Neural cell (in vitro differentiated cells): ENCODE results near the gene DPP3.

Experiments used
- EP300 ChIP-seq: fragments of 450-650 bp; conservative IDR thresholded peaks from 2 replicates; pipeline ENCODE4 v1.6.1; 2014; ENCODE audit warnings: antibody characterized with exemption, mild to moderate bottlenecking, moderate library complexity; ENCODE audit not compliant: poor library complexity, severe bottlenecking
- EZH2 ChIP-seq: fragments of 200-600, 300-800 bp; shearing (Covaris generic), sonication (generic); IDR thresholded peaks from 2 replicates; pipeline ENCODE4 v1.6.1; 2014; ENCODE audit warnings: antibody characterized with exemption, low read length, borderline replicate concordance, mild to moderate bottlenecking; ENCODE audit not compliant: insufficient read depth, poor library complexity, severe bottlenecking
- POLR2AphosphoS5 ChIP-seq: IDR thresholded peaks from 2 replicates; pipeline ENCODE4 v1.6.1; 2012
- TF ChIP-seq, protein P1 (sequence below): fragments of 450-650 bp; IDR thresholded peaks from 2 replicates; pipeline ENCODE4 v1.5.1; 2014; ENCODE audit warnings: antibody characterized with exemption, mild to moderate bottlenecking, moderate library complexity; ENCODE audit not compliant: poor library complexity, severe bottlenecking

DNA sequence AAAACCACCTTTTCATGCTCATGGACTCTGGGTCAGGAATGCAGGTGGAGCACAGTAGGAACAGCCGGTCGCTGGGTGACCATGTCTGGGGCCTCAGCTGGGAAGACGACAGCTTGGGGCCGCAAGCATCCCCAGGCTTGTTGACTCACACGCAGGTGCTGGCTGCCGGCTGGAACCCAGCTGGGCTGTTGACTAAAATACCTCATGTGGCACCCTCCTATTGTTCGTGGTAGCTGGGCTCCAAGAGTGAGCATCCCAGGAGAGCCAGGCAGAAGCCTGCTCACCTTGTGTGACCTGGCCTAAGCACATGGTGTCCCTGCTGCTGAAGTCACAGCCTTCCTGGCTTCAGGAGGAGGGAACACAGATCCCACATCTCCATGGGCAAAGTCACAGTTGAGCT lies 9.4 kb downstream of the DPP3 start:
- TF ChIP-seq, protein P1, sequence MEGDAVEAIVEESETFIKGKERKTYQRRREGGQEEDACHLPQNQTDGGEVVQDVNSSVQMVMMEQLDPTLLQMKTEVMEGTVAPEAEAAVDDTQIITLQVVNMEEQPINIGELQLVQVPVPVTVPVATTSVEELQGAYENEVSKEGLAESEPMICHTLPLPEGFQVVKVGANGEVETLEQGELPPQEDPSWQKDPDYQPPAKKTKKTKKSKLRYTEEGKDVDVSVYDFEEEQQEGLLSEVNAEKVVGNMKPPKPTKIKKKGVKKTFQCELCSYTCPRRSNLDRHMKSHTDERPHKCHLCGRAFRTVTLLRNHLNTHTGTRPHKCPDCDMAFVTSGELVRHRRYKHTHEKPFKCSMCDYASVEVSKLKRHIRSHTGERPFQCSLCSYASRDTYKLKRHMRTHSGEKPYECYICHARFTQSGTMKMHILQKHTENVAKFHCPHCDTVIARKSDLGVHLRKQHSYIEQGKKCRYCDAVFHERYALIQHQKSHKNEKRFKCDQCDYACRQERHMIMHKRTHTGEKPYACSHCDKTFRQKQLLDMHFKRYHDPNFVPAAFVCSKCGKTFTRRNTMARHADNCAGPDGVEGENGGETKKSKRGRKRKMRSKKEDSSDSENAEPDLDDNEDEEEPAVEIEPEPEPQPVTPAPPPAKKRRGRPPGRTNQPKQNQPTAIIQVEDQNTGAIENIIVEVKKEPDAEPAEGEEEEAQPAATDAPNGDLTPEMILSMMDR: no peak
- TF ChIP-seq EP300: no peak
- TF ChIP-seq POLR2AphosphoS5: no peak
- TF ChIP-seq EZH2: no peak
